IMR-90 (cell line): ENCODE data around the gene DLL1. TPM values are rescaled to one million over a fixed set of nuclear protein-coding genes. Genes with fewer than 3 reads are reported as not detected.

ENCODE experiments used
- ATAC-seq: fragments of 200-7000 bp; cut with Tn5 transposase; 2 replicates; pipeline ENCODE4 v1.9.1; 2020; ENCODE audit warnings: low read depth, mild to moderate bottlenecking, moderate library complexity
- BruUV-seq: library from RNA; stranded (reverse); fragments of 400-500 nt; replicated peaks from 2 replicates; lab custom pipeline; 2021; lab: Mats Ljungman, UMichigan
- CTCF ChIA-PET: fragments of 300-600 bp; formaldehyde crosslinking; extraction: SDS; loops from one replicate; lab custom pipeline; 2021; ENCODE audit warnings: antibody characterized with exemption; lab: Yijun Ruan, JAX
- POLR2A ChIA-PET: fragments of 300-600 bp; sonication (Branson Sonifier 250); formaldehyde crosslinking; loops from one replicate; lab custom pipeline; 2022; ENCODE audit warnings: antibody characterized with exemption; ENCODE audit not compliant: unreplicated experiment; lab: Charles Lee
- DNase-seq: peaks from one replicate; pipeline ENCODE4 v3.0.0; 2013
- H2AFZ ChIP-seq: replicated peaks from 2 replicates; pipeline ENCODE3; 2013; ENCODE audit warnings: low read length, mild to moderate bottlenecking; ENCODE audit not compliant: poor library complexity
- H2AK5ac ChIP-seq: 2 replicates; pipeline ENCODE4 v1.6.1; 2013; ENCODE audit warnings: low read depth, low read length, inconsistent platforms
- H2AK9ac ChIP-seq: replicated peaks from 2 replicates; pipeline ENCODE3; 2013; ENCODE audit warnings: mild to moderate bottlenecking, low read depth, low read length, moderate library complexity; ENCODE audit not compliant: poor library complexity
- H2BK120ac ChIP-seq: 2 replicates; pipeline ENCODE4 v1.6.1; 2013; ENCODE audit warnings: low read depth, low read length, inconsistent platforms
- H2BK15ac ChIP-seq: 3 replicates; pipeline ENCODE4 v1.6.1; 2013; ENCODE audit warnings: low read depth, low read length, inconsistent platforms
- H2BK20ac ChIP-seq: 2 replicates; pipeline ENCODE4 v1.6.1; 2013; ENCODE audit warnings: low read depth, mild to moderate bottlenecking, inconsistent platforms, low read length, moderate library complexity
- H2BK5ac ChIP-seq: 2 replicates; pipeline ENCODE4 v1.6.1; 2013; ENCODE audit warnings: mild to moderate bottlenecking, low read depth, low read length, inconsistent platforms; ENCODE audit not compliant: poor library complexity, severe bottlenecking
- H3K14ac ChIP-seq: replicated peaks from 2 replicates; pipeline ENCODE4 v1.6.1; 2013; ENCODE audit warnings: low read depth, low read length, inconsistent platforms
- H3K18ac ChIP-seq: 2 replicates; pipeline ENCODE4 v1.6.1; 2013; ENCODE audit warnings: low read depth, low read length, control low read depth
- H3K23ac ChIP-seq: 2 replicates; pipeline ENCODE4 v1.6.1; 2013; ENCODE audit warnings: low read depth, low read length, inconsistent platforms
- H3K27ac ChIP-seq: 2 replicates; pipeline ENCODE4 v1.5.1; 2013; ENCODE audit warnings: mild to moderate bottlenecking, control low read depth, low read length; ENCODE audit not compliant: insufficient read depth
- H3K27me3 ChIP-seq: 2 replicates; pipeline ENCODE4 v1.6.1; 2013; ENCODE audit warnings: low read length; ENCODE audit not compliant: control insufficient read depth, insufficient read depth
- H3K36me3 ChIP-seq: 2 replicates; pipeline ENCODE4 v1.6.1; 2013; ENCODE audit warnings: low read length, mixed read lengths; ENCODE audit not compliant: control insufficient read depth, insufficient read depth
- H3K4ac ChIP-seq: 2 replicates; pipeline ENCODE4 v1.6.1; 2013; ENCODE audit warnings: low read depth, low read length, inconsistent platforms
- H3K4me1 ChIP-seq: 2 replicates; pipeline ENCODE4 v1.6.1; 2013; ENCODE audit warnings: low read length, mixed read lengths; ENCODE audit not compliant: control insufficient read depth, insufficient read depth
- H3K4me2 ChIP-seq: 2 replicates; pipeline ENCODE4 v1.6.1; 2013; ENCODE audit warnings: low read depth, mild to moderate bottlenecking, control low read depth, low read length, moderate library complexity
- H3K4me3 ChIP-seq: 2 replicates; pipeline ENCODE4 v1.5.1; 2013; ENCODE audit warnings: low read depth, mild to moderate bottlenecking, control low read depth, low read length, moderate library complexity; ENCODE audit not compliant: insufficient read depth
- H3K56ac ChIP-seq: 2 replicates; pipeline ENCODE4 v1.6.1; 2013; ENCODE audit warnings: low read length, inconsistent platforms; ENCODE audit not compliant: insufficient read depth; ENCODE audit errors: extremely low read depth
- H3K79me1 ChIP-seq, 2 experiments: 2 replicates each; pipeline ENCODE4 v1.6.1; 2013; ENCODE audit warnings: low read length in 2 of 2, inconsistent platforms in 1 of 2, low read depth in 1 of 2
- H3K9ac ChIP-seq: 2 replicates; pipeline ENCODE4 v1.6.1; 2013; ENCODE audit warnings: low read depth, low read length, control low read depth
- H3K9me1 ChIP-seq: 2 replicates; pipeline ENCODE4 v1.6.1; 2013; ENCODE audit warnings: low read length, inconsistent platforms; ENCODE audit not compliant: insufficient read depth
- H3K9me3 ChIP-seq: 2 replicates; pipeline ENCODE4 v1.6.1; 2013; ENCODE audit warnings: low read length; ENCODE audit not compliant: control insufficient read depth, insufficient read depth
- H4K20me1 ChIP-seq: 2 replicates; pipeline ENCODE4 v1.6.1; 2013; ENCODE audit warnings: low read length, inconsistent platforms; ENCODE audit not compliant: insufficient read depth
- H4K5ac ChIP-seq: 2 replicates; pipeline ENCODE4 v1.6.1; 2013; ENCODE audit warnings: mild to moderate bottlenecking, low read depth, low read length, control low read depth
- H4K8ac ChIP-seq, 2 experiments: 2 replicates each; pipeline ENCODE4 v1.6.1; 2013; ENCODE audit warnings: low read depth in 2 of 2, low read length in 2 of 2, control low read depth in 1 of 2, inconsistent platforms in 1 of 2
- H4K91ac ChIP-seq: 2 replicates; pipeline ENCODE4 v1.6.1; 2013; ENCODE audit warnings: low read depth, low read length, inconsistent platforms; ENCODE audit not compliant: insufficient read depth
- CEBPB ChIP-seq: IDR thresholded peaks from 2 replicates; pipeline ENCODE4 v1.6.1; 2012; ENCODE audit warnings: low read depth, low read length, improper control_type of control experiment
- CHD1 ChIP-seq: IDR thresholded peaks from 2 replicates; pipeline ENCODE4 v1.6.1; 2012; ENCODE audit warnings: low read depth, low read length, improper control_type of control experiment
- CTCF ChIP-seq: conservative IDR thresholded peaks from 2 replicates; pipeline ENCODE4 v1.5.1; 2012; ENCODE audit warnings: mild to moderate bottlenecking, low read depth, low read length, improper control_type of control experiment
- ELK1 ChIP-seq: fragments of 150-350 bp; IDR thresholded peaks from 2 replicates; pipeline ENCODE4 v1.6.1; 2016; ENCODE audit warnings: low read depth, mild to moderate bottlenecking, low read length, moderate library complexity, borderline replicate concordance
- MAFK ChIP-seq: IDR thresholded peaks from 2 replicates; pipeline ENCODE4 v1.6.1; 2012; ENCODE audit warnings: low read depth, low read length, improper control_type of control experiment
- MXI1 ChIP-seq: IDR thresholded peaks from 2 replicates; pipeline ENCODE4 v1.6.1; 2012; ENCODE audit warnings: low read depth, mild to moderate bottlenecking, low read length, moderate library complexity, borderline replicate concordance
- NFE2L2 ChIP-seq: fragments of 150-350 bp; IDR thresholded peaks from 2 replicates; pipeline ENCODE4 v1.6.1; 2016; ENCODE audit warnings: low read depth, mild to moderate bottlenecking, low read length
- POLR2A ChIP-seq: IDR thresholded peaks from 2 replicates; pipeline ENCODE4 v1.6.1; 2012; ENCODE audit warnings: mild to moderate bottlenecking, low read depth, low read length
- RAD21 ChIP-seq: IDR thresholded peaks from 2 replicates; pipeline ENCODE4 v1.6.1; 2012; ENCODE audit warnings: low read length, improper control_type of control experiment
- RCOR1 ChIP-seq: IDR thresholded peaks from 2 replicates; pipeline ENCODE4 v1.6.1; 2012; ENCODE audit warnings: mild to moderate bottlenecking, low read length, improper control_type of control experiment; ENCODE audit not compliant: insufficient replicate concordance
- RFX5 ChIP-seq: IDR thresholded peaks from 2 replicates; pipeline ENCODE4 v1.8.0; 2012; ENCODE audit warnings: low read depth, mild to moderate bottlenecking, low read length, moderate library complexity
- WGBS, 2 experiments: methylation state at CpG; one replicate each; pipeline versions ENCODE4 v1.1.5 to v1.1.7; 2013; ENCODE audit warnings: missing lambda C conversion rate in 2 of 2; ENCODE audit not compliant: insufficient read length in 1 of 2; ENCODE audit errors: extremely low coverage in 2 of 2; 5-methylcytosine and 5-hydroxymethylcytosine counted together
- dilution Hi-C: fragments of 300-500 bp; cut with HindIII; formaldehyde crosslinking; loops from one replicate; pipeline ENCODE4 v1.14.3; 2018; ENCODE audit warnings: low sequenced_read_pairs; ENCODE audit not compliant: unreplicated experiment
- in situ Hi-C: fragments of 300-500 bp; cut with MboI; formaldehyde crosslinking; loops from 3 replicates; pipeline ENCODE4 v1.14.3; 2019; ENCODE audit warnings: low sequenced_read_pairs, inconsistent platforms, mixed read lengths
- intact Hi-C: fragments of 100-400 bp; cut with micrococcal nuclease; formaldehyde crosslinking; loops from 2 replicates; pipeline ENCODE4 v1.10.0; 2022
- polyA plus RNA-seq, 3 experiments: library from polyadenylated mRNA; depleted of rRNA; stranded (reverse); fragments of >200 nt; gene quantifications; 2 replicates each; pipeline ENCODE4 v1.2.3, GENCODE V29; 2012; ENCODE audit warnings: low replicate concordance in 1 of 3
- total RNA-seq: library from RNA; depleted of rRNA; stranded (reverse); fragments of >200 nt; gene quantifications from 2 replicates; pipeline ENCODE4 v1.2.3, GENCODE V29; 2012
- TF ChIP-seq, protein P1 (sequence below): fragments of 150-350 bp; IDR thresholded peaks from 2 replicates; pipeline ENCODE4 v1.6.1; 2017; ENCODE audit warnings: mild to moderate bottlenecking, antibody characterized with exemption, low read length, low read depth

Gene DLL1
- total and polyA plus RNA-seq, 2 of the 4 experiments (the other 2 are of a cell fraction), result under 0.01 to 0.31 TPM

- Histone ChIP-seq H3K4me2 (no peak overlapping the region), H4K5ac (no peak overlapping the region), H3K23ac (no peak overlapping the region), H2AFZ (no peak overlapping the region), H3K9me1 (no peaks in the 10 kb centered on the region), H3K27ac (no peak overlapping the region), H3K36me3 (no peaks in the 10 kb centered on the region), H4K20me1 (no peaks in the 10 kb centered on the region), H3K56ac (no peak overlapping the region), H2BK20ac (no peak overlapping the region), H3K4me3 (no peak overlapping the region), H3K14ac (no peak overlapping the region), H3K9me3 (no peaks in the 10 kb centered on the region), H2BK120ac (no peak overlapping the region), H4K91ac (no peak overlapping the region), H3K18ac (no peak overlapping the region), H3K79me1 (no peaks in the 10 kb centered on the region), H3K4me1 (no peaks in the 10 kb centered on the region; the same call in 1 of the 2 replicates), H2BK5ac (no peak overlapping the region), H3K9ac (no peak overlapping the region), H3K27me3 (peaks cover 14% of the 10 kb centered on the region; the same call in 1 of the 2 replicates), H4K8ac (no peak overlapping the region), H2AK9ac (no peak overlapping the region), H3K4ac (no peak overlapping the region), H2AK5ac (no peak overlapping the region), H2BK15ac (no peak overlapping the region)
- intact Hi-C loops, result no loop called here
- ChIA-PET POLR2A (no interaction called here), CTCF (no interaction called here)
- in situ Hi-C loops, result no loop called here
- no peak for TF ChIP-seq CEBPB
- TF ChIP-seq POLR2A, result no peak
- no peak for TF ChIP-seq CHD1
- no peak for TF ChIP-seq CTCF
- TF ChIP-seq NFE2L2, result no peak
- TF ChIP-seq ELK1, result no peak
- TF ChIP-seq RAD21, result no peak
- no peak for TF ChIP-seq MXI1
- TF ChIP-seq RFX5, result no peak
- TF ChIP-seq, protein P1, sequence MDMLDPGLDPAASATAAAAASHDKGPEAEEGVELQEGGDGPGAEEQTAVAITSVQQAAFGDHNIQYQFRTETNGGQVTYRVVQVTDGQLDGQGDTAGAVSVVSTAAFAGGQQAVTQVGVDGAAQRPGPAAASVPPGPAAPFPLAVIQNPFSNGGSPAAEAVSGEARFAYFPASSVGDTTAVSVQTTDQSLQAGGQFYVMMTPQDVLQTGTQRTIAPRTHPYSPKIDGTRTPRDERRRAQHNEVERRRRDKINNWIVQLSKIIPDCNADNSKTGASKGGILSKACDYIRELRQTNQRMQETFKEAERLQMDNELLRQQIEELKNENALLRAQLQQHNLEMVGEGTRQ, result no peak
- TF ChIP-seq MAFK, result no peak
- no peak for TF ChIP-seq RCOR1
- ATAC-seq, result no peak
- no peak for DNase-seq
- 86% methylated on average over 16 of the region's 23 CpGs; no CpG with 5 or more reads in 1 of the 2 experiments for WGBS, 2 experiments
- dilution Hi-C loops, result no loop called here
- no TSS peak for BruUV-seq
Observed at GRCh38 chr6:170245475-170245992, 45.3 kb downstream of the DLL1 start.
